ENCODE measurements around the gene MAPRE2.

DNA sequence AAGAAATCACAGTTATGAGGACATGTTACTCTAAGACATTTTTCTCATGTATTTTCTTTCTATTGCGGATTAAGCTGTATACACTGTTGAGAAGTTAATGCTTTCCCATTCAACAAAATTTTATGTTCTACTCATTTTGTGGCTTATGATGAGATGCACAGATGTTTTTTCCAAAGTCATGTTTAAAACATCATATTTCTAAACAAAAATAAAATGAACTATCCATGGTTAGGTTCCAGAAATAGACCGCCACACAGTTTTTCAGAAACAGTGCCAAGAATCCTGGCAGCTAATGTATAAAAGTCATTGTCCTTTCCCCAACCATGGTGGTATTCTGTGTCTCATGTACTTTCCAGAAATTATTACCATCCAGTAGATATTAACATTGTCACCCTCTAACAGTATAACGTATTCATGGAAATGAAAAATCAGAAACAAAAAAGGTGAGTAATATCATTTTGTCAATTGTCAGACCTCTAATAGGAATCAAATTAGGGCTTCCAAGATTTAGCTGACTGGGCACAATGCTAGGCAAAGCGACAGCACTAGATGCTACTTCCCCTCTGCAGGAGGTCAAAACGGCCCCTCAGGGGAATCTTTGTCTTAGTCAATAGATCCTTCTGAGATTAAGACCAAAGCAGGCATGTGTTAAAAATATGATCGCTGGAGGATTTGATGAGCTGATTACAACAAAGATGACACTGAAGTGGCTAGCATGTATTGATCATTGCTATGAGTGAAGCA is 145.2 kb downstream of the MAPRE2 start:
- no peak for TF ChIP-seq EZH2 (IDR thresholded peaks at IDR 0.05)
- TF ChIP-seq FOXP2 (optimal IDR thresholded peaks at IDR 0.05; ENCODE audit: control extremely low read depth, extremely low read length, insufficient read depth) = no peak
